Esophagus squamous epithelium (tissue), 5 donors: ENCODE results near the gene ADAM19. TPM values are rescaled to one million over a fixed set of nuclear protein-coding genes. Genes with fewer than 3 reads are reported as not detected.

Experiments used
- DNase-seq: peaks from one replicate; lab custom pipeline; 2025; lab: John Stamatoyannopoulos, UW
- H3K27ac ChIP-seq, 4 donors: fragments of 200-600 bp; sonication (generic); one replicate each; pipeline ENCODE4 v1.5.1; 2016 to 2019; ENCODE audit warnings: mild to moderate bottlenecking in 1 of 4
- H3K27me3 ChIP-seq, 4 donors: fragments of 200-600 bp; sonication (generic); 1 replicate in 3 of 4; 2 replicates in 1 of 4; pipeline versions ENCODE4 v1.5.1 to v1.6.0; 2017 to 2021; ENCODE audit warnings: antibody characterized with exemption in 1 of 4
- H3K36me3 ChIP-seq, 3 donors: fragments of 200-600 bp; sonication (generic); one replicate each; pipeline ENCODE4 v1.5.1; 2016 to 2019
- H3K4me1 ChIP-seq, 3 donors: fragments of 200-600 bp; sonication (generic); one replicate each; pipeline ENCODE4 v1.5.1; 2017 to 2019
- H3K4me3 ChIP-seq, 4 donors: fragments of 200-600 bp; sonication (generic); 1 replicate in 3 of 4; 2 replicates in 1 of 4; pipeline ENCODE4 v1.5.1; 2016 to 2019; ENCODE audit warnings: mild to moderate bottlenecking in 2 of 4, moderate library complexity in 1 of 4
- H3K9me3 ChIP-seq, 3 donors: fragments of 200-600 bp; sonication (generic); one replicate each; pipeline ENCODE4 v1.5.1; 2016 to 2019
- POLR2A ChIP-seq, 4 donors: fragments of 450-650 bp; IDR thresholded peaks; one replicate each; pipeline ENCODE4 v1.6.1; 2017; ENCODE audit warnings: antibody characterized with exemption in 4 of 4, mild to moderate bottlenecking in 4 of 4, moderate library complexity in 3 of 4
- WGBS, 2 donors: methylation state at CpG; one replicate each; pipeline ENCODE4 v1.1.5; 2018; 5-methylcytosine and 5-hydroxymethylcytosine counted together
- intact Hi-C: fragments of 100-400 bp; cut with DNase I; formaldehyde crosslinking; loops from one replicate; pipeline ENCODE4 v1.15.0; 2022
- total RNA-seq, 4 donors: library from RNA; depleted of rRNA; stranded (reverse); fragments of >200 nt; gene quantifications; one replicate each; pipeline ENCODE4 v1.1.0, GENCODE V29; 2016
- TF ChIP-seq, protein P1 (sequence below), 6 experiments: fragments of 450-650 bp in 4 of 6; fragments of 200-600 bp in 2 of 6; sonication (generic) in 2 of 6; IDR thresholded peaks; one replicate each; pipeline ENCODE4 v1.5.1; 2016 to 2019; ENCODE audit warnings: antibody characterized with exemption in 6 of 6, mild to moderate bottlenecking in 4 of 6, moderate library complexity in 4 of 6
- donor health status: DM: yes; HTN: yes; CAD: no.

The ADAM19 gene
- total RNA-seq, 4 donors from 2014 or later: 1.9 to 11.6 (median 4.3) TPM

DNA sequence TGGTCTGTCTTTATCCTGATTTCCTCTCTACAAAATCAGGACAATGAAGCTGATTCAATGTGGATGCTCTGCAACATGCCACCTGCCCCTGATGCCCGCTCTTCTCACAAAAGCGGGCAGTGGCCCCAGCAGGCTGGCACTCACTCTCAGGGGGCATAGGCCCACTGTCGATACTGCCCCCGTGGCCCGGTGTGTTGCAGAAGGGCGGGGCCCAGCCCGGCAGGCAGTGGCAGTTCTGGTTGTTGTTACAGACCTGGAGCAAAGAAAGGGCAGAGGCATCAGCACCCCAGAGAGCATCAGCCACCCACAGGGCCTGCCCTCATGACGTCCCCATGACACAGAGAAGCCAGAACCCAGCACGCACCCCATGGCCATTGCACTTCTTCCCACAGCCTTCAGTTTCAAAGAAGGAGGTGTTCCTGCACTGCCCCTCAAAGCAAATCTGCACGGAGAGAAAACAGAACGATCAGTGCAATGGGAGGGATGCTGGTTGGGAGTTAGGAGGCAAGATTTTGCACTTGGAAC lies 84.0 kb downstream of the ADAM19 start:
- no peak overlapping the region for H3K27ac ChIP-seq
- peaks cover 0 to 87% (median 0%) of the 10 kb centered on the region in 3 donors for H3K36me3 ChIP-seq
- no peak overlapping the region for H3K4me3 ChIP-seq
- intact Hi-C loops: no loop called here
- TF ChIP-seq, protein P1, sequence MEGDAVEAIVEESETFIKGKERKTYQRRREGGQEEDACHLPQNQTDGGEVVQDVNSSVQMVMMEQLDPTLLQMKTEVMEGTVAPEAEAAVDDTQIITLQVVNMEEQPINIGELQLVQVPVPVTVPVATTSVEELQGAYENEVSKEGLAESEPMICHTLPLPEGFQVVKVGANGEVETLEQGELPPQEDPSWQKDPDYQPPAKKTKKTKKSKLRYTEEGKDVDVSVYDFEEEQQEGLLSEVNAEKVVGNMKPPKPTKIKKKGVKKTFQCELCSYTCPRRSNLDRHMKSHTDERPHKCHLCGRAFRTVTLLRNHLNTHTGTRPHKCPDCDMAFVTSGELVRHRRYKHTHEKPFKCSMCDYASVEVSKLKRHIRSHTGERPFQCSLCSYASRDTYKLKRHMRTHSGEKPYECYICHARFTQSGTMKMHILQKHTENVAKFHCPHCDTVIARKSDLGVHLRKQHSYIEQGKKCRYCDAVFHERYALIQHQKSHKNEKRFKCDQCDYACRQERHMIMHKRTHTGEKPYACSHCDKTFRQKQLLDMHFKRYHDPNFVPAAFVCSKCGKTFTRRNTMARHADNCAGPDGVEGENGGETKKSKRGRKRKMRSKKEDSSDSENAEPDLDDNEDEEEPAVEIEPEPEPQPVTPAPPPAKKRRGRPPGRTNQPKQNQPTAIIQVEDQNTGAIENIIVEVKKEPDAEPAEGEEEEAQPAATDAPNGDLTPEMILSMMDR (IDR thresholded peaks at IDR 0.05): no peak
- no peak for TF ChIP-seq POLR2A (IDR thresholded peaks at IDR 0.05)
- DNase-seq: no peak
- peaks cover 0 to 13% (median 0%) of the 10 kb centered on the region in 3 donors for H3K4me1 ChIP-seq
- no peaks in the 10 kb centered on the region for H3K27me3 ChIP-seq
- WGBS, 2 donors: no CpG with 5 or more reads among the region's 11 CpGs
- H3K9me3 ChIP-seq: no peaks in the 10 kb centered on the region

DNA sequence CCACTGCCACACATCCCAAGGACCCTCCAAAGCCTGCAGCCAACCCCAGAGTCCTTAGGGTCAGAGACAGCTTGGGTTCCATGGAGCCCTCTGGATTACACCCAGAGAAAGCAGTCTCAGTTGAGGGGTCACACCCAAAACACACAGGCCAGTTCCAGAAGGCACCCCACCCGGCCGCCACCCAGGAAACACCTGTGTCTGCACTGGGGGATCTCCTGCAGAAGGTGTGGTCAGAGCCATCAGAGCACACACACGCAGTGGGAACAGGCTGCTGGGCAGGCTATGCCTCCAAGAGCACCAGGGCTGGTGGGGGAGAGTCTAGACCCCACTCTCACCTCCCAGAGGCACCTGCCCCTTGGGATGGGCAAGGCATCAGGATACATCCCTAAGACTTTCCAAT lies 88.2 kb downstream of the ADAM19 start:
- intact Hi-C loops: loop anchor here (10.0 kb wide), 1 partner anchor 227 kb away; no protein-coding TSS in a partner anchor
- peak overlapping the region in 1 of 4 donors; percentile 17 for H3K27ac ChIP-seq
- TF ChIP-seq, protein P1 (IDR thresholded peaks at IDR 0.05): no peak
- no peak for TF ChIP-seq POLR2A (IDR thresholded peaks at IDR 0.05)
- peaks cover 0 to 22% (median 5%) of the 10 kb centered on the region in 3 donors for H3K4me1 ChIP-seq
- WGBS, 2 donors: no CpG with 5 or more reads among the region's 3 CpGs
- H3K36me3 ChIP-seq: peaks cover 0 to 83% (median 0%) of the 10 kb centered on the region in 3 donors
- DNase-seq: peak; percentile 7
- H3K27me3 ChIP-seq: no peaks in the 10 kb centered on the region
- H3K9me3 ChIP-seq: no peaks in the 10 kb centered on the region
- no peak overlapping the region for H3K4me3 ChIP-seq

DNA sequence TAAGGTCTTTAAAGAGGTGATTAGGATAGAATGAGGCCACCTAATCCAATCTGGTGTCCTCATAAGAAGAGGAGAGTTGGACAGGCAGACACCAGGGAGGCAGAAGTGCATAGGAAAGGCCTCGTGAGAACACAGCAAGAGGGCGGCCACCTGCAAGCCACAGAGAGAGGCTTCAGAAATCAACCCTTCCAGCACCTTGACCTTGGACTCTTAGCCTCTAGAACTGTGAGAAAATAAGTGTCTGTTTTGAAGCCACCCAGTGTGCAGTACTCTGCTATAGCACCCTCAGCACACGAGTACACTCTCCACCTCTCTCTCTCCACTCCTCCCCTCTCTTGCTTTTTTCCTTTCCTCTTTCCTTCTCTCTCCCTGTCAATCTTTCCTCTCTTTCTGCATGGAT lies 88.7 kb downstream of the ADAM19 start:
- TF ChIP-seq POLR2A (IDR thresholded peaks at IDR 0.05): no peak
- TF ChIP-seq, protein P1 (IDR thresholded peaks at IDR 0.05): no peak
- intact Hi-C loops: loop anchor here (10.0 kb wide), 1 partner anchor 228 kb away; no protein-coding TSS in a partner anchor
- H3K27me3 ChIP-seq: no peaks in the 10 kb centered on the region
- no peak overlapping the region for H3K4me3 ChIP-seq
- H3K9me3 ChIP-seq: no peaks in the 10 kb centered on the region
- H3K27ac ChIP-seq: peak overlapping the region in 1 of 4 donors; percentile 17
- H3K4me1 ChIP-seq: peaks cover 0 to 22% (median 5%) of the 10 kb centered on the region in 3 donors
- 58 to 66% methylated on average over 3 of the region's 3 CpGs for WGBS, 2 donors
- peaks cover 0 to 81% (median 0%) of the 10 kb centered on the region in 3 donors for H3K36me3 ChIP-seq
- no peak for DNase-seq

DNA sequence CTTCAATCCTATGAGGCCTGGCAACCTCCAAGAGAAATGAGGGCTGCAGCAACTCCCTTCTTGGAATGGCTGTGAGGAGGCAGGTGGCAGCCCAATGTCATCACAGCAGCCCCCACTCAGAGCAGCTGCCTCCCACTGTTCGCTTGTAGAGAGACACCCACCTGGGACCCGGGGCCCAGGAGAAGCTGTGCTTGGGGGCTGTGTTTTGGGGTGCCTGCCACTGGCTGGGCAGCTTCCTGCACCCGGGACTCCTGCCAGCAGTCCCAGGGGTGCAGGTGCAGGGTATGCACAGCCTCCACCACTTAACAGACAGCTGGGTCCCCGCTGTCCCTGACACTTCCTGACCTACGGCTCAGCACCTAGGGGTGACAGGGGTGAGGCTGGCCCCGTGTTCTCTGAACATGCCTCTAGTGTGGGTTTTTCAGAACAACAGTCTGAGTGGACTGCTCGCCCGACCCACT lies 89.3 kb downstream of the ADAM19 start:
- no peak for TF ChIP-seq POLR2A (IDR thresholded peaks at IDR 0.05)
- TF ChIP-seq, protein P1 (IDR thresholded peaks at IDR 0.05): no peak
- no peak for DNase-seq
- Histone ChIP-seq H3K36me3 (peaks cover 0 to 81% (median 0%) of the 10 kb centered on the region in 3 donors), H3K9me3 (no peaks in the 10 kb centered on the region), H3K4me1 (peaks cover 0 to 22% (median 5%) of the 10 kb centered on the region in 3 donors), H3K4me3 (no peak overlapping the region), H3K27me3 (no peaks in the 10 kb centered on the region), H3K27ac (peak overlapping the region in 2 of 4 donors; percentile 19 to 49)
- WGBS, 2 donors: 57 to 75% methylated on average over 5 of the region's 8 CpGs
- intact Hi-C loops: loop anchor here (10.0 kb wide), 1 partner anchor 229 kb away; no protein-coding TSS in a partner anchor

DNA sequence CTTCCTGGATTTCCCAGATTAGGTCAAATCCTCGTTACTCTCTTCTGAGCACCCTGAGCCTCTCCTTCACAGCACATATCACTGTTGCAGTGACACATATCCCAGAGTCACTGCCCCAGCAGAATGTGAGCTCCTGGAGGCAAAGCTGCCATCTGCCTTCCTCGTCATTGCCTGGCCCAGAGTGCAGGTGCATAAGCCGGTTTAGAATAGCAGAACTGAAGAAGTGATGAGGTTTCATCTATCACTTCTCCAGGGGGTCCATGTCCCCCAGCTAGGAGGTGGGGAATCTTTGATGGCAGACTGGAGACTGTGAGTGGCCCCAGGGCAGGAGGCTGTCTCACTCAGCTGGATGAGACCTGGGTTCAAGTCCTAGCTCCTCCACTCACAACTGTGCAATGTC lies 89.8 kb downstream of the ADAM19 start:
- Histone ChIP-seq H3K4me3 (no peak overlapping the region), H3K9me3 (no peaks in the 10 kb centered on the region), H3K36me3 (peaks cover 0 to 81% (median 0%) of the 10 kb centered on the region in 3 donors), H3K27me3 (no peaks in the 10 kb centered on the region), H3K4me1 (peaks cover 0 to 22% (median 5%) of the 10 kb centered on the region in 3 donors), H3K27ac (peak overlapping the region in 2 of 4 donors; percentile 19 to 49)
- no peak for TF ChIP-seq POLR2A (IDR thresholded peaks at IDR 0.05)
- TF ChIP-seq, protein P1 (IDR thresholded peaks at IDR 0.05): no peak
- intact Hi-C loops: loop anchor here (10.0 kb wide), 1 partner anchor 229 kb away; no protein-coding TSS in a partner anchor
- no peak for DNase-seq
- 100% methylated on average over 1 to 2 of the region's 3 CpGs for WGBS, 2 donors
